ENCODE results near the gene ASB7.

The ASB7 gene

DNA sequence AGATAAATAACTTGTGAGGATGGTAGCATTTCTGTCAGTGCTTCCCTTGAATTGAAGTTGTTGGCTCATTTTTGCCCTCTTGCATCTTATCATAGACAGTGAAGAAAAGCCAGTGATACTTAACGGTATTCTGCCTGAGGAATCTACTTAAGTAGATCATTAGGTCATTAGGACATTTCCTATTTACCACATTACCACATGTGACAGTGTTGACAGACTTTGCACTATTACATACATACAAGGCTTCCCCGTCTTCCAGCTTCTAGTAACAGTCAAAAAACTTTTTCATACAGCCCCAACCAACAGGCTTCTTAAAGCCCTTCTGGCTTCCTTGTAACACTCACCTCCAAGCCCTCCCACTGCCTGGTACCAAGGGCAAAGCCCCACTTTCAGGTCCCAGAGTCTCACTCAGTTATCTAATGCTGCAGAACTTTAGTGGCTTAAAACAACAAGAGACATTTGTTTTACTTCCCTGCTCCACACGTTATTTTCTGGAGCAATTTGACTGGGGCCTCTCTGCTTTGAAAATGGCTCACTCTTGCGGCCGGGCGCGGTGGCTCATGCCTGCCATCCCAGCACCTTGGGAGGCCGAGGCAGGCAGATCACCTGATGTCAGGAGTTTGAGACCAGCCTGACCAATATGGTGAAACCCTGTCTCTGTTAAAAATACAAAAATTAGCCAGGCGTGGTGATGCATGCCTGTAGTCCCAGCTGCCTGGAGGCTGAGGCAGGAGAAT lies 40.0 kb downstream of the ASB7 start:
- H3K27ac ChIP-seq (ENCODE audit: insufficient read depth, low read length, poor library complexity, severe bottlenecking) = no peak overlapping the region

DNA sequence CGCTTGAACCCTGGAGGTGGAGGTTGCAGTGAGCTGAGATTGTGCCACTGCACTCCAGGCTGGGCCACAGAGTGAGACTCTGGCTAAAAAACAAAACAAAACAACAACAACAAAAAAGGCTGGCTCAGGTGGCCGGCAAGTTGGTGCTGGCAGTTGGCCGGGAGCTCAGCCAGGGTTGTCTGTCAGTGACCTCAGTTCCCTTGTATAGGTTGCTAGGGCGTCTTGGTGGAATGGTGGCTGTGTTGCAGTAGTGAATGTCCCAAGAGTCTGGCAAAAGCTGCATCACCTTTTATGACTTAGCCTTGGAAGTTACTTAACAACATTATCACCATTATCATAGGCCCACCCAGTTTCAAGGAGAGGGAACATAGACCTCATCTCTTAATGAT lies 40.6 kb downstream of the ASB7 start:
- no peak for DNase-seq

More for the DNA sequence above, 40.0 kb downstream of the ASB7 start:
- no peak for DNase-seq
- Histone ChIP-seq H3K27me3 (replicated peaks; ENCODE audit: control insufficient read depth, insufficient read depth, low read length, poor library complexity, severe bottlenecking) (no peaks in the 10 kb centered on the region), H3K4me3 (ENCODE audit: insufficient read depth, low read depth, low read length, poor library complexity, severe bottlenecking) (no peak overlapping the region), H3K9me3 (ENCODE audit: control insufficient read depth, low read length) (no peaks in the 10 kb centered on the region), H3K4me1 (ENCODE audit: control insufficient read depth, insufficient read depth, low read length, poor library complexity, severe bottlenecking) (peaks cover 3% of the 10 kb centered on the region), H3K36me3 (ENCODE audit: control insufficient read depth, insufficient read depth, low read length) (no peaks in the 10 kb centered on the region)

DNA sequence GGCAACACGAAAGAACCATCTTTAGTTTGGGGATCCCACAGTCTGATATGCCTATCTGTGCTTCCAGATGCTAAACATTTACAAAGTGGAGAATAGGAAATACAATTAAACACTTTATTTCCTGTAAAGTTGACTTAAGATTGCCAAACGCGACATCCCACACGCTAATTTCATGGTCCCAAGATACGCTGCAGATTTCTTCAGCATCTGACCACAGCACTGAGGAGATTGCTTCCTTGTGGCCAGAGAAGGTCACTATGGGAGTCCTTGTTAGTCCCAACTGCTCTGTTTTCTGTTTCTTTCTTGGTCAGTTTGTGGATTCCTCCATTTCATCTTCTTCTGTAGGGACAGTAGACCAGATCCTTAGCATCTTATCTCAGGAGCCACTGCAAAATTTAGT lies 43.3 kb downstream of the ASB7 start:
- H3K4me3 ChIP-seq (ENCODE audit: insufficient read depth, low read depth, low read length, poor library complexity, severe bottlenecking) = no peak overlapping the region
- no peak overlapping the region for H3K27ac ChIP-seq (ENCODE audit: insufficient read depth, low read length, poor library complexity, severe bottlenecking)
- H3K9me3 ChIP-seq (ENCODE audit: control insufficient read depth, low read length) = no peaks in the 10 kb centered on the region
- H3K4me1 ChIP-seq (ENCODE audit: control insufficient read depth, insufficient read depth, low read length, poor library complexity, severe bottlenecking) = peaks cover 3% of the 10 kb centered on the region
- H3K27me3 ChIP-seq (replicated peaks; ENCODE audit: control insufficient read depth, insufficient read depth, low read length, poor library complexity, severe bottlenecking) = no peaks in the 10 kb centered on the region
- DNase-seq = no peak
- peaks cover 4% of the 10 kb centered on the region for H3K36me3 ChIP-seq (ENCODE audit: control insufficient read depth, insufficient read depth, low read length)

More for the DNA sequence above, 40.6 kb downstream of the ASB7 start:
- peaks cover 3% of the 10 kb centered on the region for H3K4me1 ChIP-seq (ENCODE audit: control insufficient read depth, insufficient read depth, low read length, poor library complexity, severe bottlenecking)
- H3K4me3 ChIP-seq (ENCODE audit: insufficient read depth, low read depth, low read length, poor library complexity, severe bottlenecking) = no peak overlapping the region
- H3K9me3 ChIP-seq (ENCODE audit: control insufficient read depth, low read length) = no peaks in the 10 kb centered on the region
- no peaks in the 10 kb centered on the region for H3K27me3 ChIP-seq (replicated peaks; ENCODE audit: control insufficient read depth, insufficient read depth, low read length, poor library complexity, severe bottlenecking)
- no peaks in the 10 kb centered on the region for H3K36me3 ChIP-seq (ENCODE audit: control insufficient read depth, insufficient read depth, low read length)
- no peak overlapping the region for H3K27ac ChIP-seq (ENCODE audit: insufficient read depth, low read length, poor library complexity, severe bottlenecking)

DNA sequence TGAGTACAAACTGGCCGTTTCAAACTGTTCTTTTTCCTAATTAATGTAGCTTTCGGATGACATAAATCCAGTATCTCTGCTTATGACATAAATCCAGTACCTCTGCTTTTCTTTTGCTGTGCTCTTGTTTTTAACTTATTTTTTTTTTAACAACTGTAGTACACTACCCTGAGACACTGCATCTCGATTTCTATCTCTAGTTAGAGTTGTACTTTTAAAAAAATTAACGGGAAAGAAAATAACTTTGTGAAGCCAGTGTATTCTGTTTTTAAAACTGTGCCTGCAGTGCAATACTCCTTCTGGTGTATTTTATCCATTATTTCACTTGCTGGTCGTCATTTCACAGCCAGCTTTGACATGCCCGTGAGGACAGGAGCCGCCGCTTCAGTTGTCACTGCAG lies 46.6 kb downstream of the ASB7 start:
- Histone ChIP-seq H3K27ac (ENCODE audit: insufficient read depth, low read length, poor library complexity, severe bottlenecking) (no peak overlapping the region), H3K27me3 (replicated peaks; ENCODE audit: control insufficient read depth, insufficient read depth, low read length, poor library complexity, severe bottlenecking) (no peaks in the 10 kb centered on the region), H3K4me3 (ENCODE audit: insufficient read depth, low read depth, low read length, poor library complexity, severe bottlenecking) (no peak overlapping the region), H3K9me3 (ENCODE audit: control insufficient read depth, low read length) (no peaks in the 10 kb centered on the region), H3K4me1 (ENCODE audit: control insufficient read depth, insufficient read depth, low read length, poor library complexity, severe bottlenecking) (no peaks in the 10 kb centered on the region), H3K36me3 (ENCODE audit: control insufficient read depth, insufficient read depth, low read length) (peaks cover 9% of the 10 kb centered on the region)
- DNase-seq = no peak

- H3K27me3 ChIP-seq (replicated peaks; ENCODE audit: control insufficient read depth, insufficient read depth, low read length, poor library complexity, severe bottlenecking) = no peaks in the 10 kb centered on the region
- no peaks in the 10 kb centered on the region for H3K4me1 ChIP-seq (ENCODE audit: control insufficient read depth, insufficient read depth, low read length, poor library complexity, severe bottlenecking)
- H3K36me3 ChIP-seq (ENCODE audit: control insufficient read depth, insufficient read depth, low read length) = peaks cover 9% of the 10 kb centered on the region
- no peak overlapping the region for H3K27ac ChIP-seq (ENCODE audit: insufficient read depth, low read length, poor library complexity, severe bottlenecking)
- DNase-seq = no peak
- no peaks in the 10 kb centered on the region for H3K9me3 ChIP-seq (ENCODE audit: control insufficient read depth, low read length)
- no peak overlapping the region for H3K4me3 ChIP-seq (ENCODE audit: insufficient read depth, low read depth, low read length, poor library complexity, severe bottlenecking)
Observed at GRCh38 chr15:100650685-100651084, 48.3 kb downstream of the ASB7 start.

DNA sequence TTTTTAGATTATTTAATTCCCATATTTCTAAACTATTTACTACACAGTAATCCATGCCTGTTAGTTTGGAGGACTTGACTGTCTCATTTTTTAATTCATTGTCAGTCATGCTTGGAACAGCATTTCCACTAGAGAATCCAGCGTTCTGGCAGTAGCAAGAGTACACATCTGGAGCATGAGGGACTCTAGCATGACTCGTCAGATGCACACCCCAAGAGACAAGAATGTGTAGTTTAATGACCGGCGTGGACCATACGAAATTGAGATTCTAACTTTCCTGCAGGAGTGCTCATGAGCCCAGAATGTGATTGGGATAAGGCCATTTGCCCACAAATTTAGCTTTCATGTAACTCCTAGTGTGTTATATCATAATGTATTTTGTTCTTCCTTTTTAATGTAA lies 48.9 kb downstream of the ASB7 start:
- H3K27ac ChIP-seq (ENCODE audit: insufficient read depth, low read length, poor library complexity, severe bottlenecking) = no peak overlapping the region
- H3K4me1 ChIP-seq (ENCODE audit: control insufficient read depth, insufficient read depth, low read length, poor library complexity, severe bottlenecking) = no peaks in the 10 kb centered on the region
- H3K9me3 ChIP-seq (ENCODE audit: control insufficient read depth, low read length) = no peaks in the 10 kb centered on the region
- H3K27me3 ChIP-seq (replicated peaks; ENCODE audit: control insufficient read depth, insufficient read depth, low read length, poor library complexity, severe bottlenecking) = no peaks in the 10 kb centered on the region
- peaks cover 9% of the 10 kb centered on the region for H3K36me3 ChIP-seq (ENCODE audit: control insufficient read depth, insufficient read depth, low read length)
- no peak for DNase-seq
- no peak overlapping the region for H3K4me3 ChIP-seq (ENCODE audit: insufficient read depth, low read depth, low read length, poor library complexity, severe bottlenecking)

GRCh38 chr15:100652116-100652515 lies 49.7 kb downstream of the ASB7 start:
- Histone ChIP-seq H3K4me3 (ENCODE audit: insufficient read depth, low read depth, low read length, poor library complexity, severe bottlenecking) (no peak overlapping the region), H3K36me3 (ENCODE audit: control insufficient read depth, insufficient read depth, low read length) (peaks cover 9% of the 10 kb centered on the region), H3K27ac (ENCODE audit: insufficient read depth, low read length, poor library complexity, severe bottlenecking) (no peak overlapping the region), H3K27me3 (replicated peaks; ENCODE audit: control insufficient read depth, insufficient read depth, low read length, poor library complexity, severe bottlenecking) (no peaks in the 10 kb centered on the region), H3K4me1 (ENCODE audit: control insufficient read depth, insufficient read depth, low read length, poor library complexity, severe bottlenecking) (no peaks in the 10 kb centered on the region), H3K9me3 (ENCODE audit: control insufficient read depth, low read length) (no peaks in the 10 kb centered on the region)
- DNase-seq = no peak

DNA sequence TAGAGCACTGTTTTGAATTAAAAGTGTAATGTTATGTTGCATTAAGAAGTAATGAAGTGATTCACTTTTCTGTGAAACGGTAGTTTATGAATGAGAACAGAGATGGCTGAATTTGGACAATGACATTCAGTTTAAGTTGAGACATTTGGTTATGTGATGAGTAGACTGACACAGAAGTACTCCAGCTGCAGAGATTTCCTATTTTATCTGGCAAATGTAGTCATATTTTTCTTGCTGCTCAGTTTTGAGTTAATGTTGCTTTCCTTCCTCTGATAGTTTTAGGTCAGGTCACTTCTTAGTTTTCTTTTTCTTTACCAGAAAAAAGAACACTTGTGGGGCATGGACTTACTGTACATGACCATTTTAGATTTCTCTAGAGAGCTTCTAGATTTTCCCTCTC lies 51.2 kb downstream of the ASB7 start:
- no peak overlapping the region for H3K4me3 ChIP-seq (ENCODE audit: insufficient read depth, low read depth, low read length, poor library complexity, severe bottlenecking)
- no peaks in the 10 kb centered on the region for H3K9me3 ChIP-seq (ENCODE audit: control insufficient read depth, low read length)
- no peaks in the 10 kb centered on the region for H3K27me3 ChIP-seq (replicated peaks; ENCODE audit: control insufficient read depth, insufficient read depth, low read length, poor library complexity, severe bottlenecking)
- DNase-seq = no peak
- H3K27ac ChIP-seq (ENCODE audit: insufficient read depth, low read length, poor library complexity, severe bottlenecking) = no peak overlapping the region
- no peaks in the 10 kb centered on the region for H3K4me1 ChIP-seq (ENCODE audit: control insufficient read depth, insufficient read depth, low read length, poor library complexity, severe bottlenecking)
- H3K36me3 ChIP-seq (ENCODE audit: control insufficient read depth, insufficient read depth, low read length) = peaks cover 9% of the 10 kb centered on the region

DNA sequence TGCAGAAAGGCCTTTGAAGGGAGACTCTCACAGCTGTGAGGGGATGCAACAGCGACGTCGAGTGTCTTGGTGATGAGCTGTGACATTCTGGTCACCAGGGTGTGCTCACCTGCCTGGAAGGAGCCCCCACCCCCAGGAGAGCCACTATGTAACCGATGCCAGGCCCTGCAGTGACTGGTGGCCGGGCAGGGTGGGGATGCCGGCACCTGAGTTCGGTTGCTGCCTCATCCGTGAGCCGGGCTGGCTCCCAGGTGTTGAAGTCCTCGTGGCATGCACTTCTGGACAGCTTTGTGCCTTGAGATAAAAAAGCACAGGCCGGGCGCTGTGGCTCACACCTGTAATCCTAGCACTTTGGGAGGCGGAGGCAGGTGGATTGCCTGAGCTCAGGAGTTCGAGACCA lies 56.5 kb downstream of the ASB7 start:
- H3K27ac ChIP-seq (ENCODE audit: insufficient read depth, low read length, poor library complexity, severe bottlenecking) = no peak overlapping the region
- no peak for DNase-seq
- H3K27me3 ChIP-seq (replicated peaks; ENCODE audit: control insufficient read depth, insufficient read depth, low read length, poor library complexity, severe bottlenecking) = no peaks in the 10 kb centered on the region
- no peak overlapping the region for H3K4me3 ChIP-seq (ENCODE audit: insufficient read depth, low read depth, low read length, poor library complexity, severe bottlenecking)
- H3K4me1 ChIP-seq (ENCODE audit: control insufficient read depth, insufficient read depth, low read length, poor library complexity, severe bottlenecking) = no peaks in the 10 kb centered on the region
- no peaks in the 10 kb centered on the region for H3K36me3 ChIP-seq (ENCODE audit: control insufficient read depth, insufficient read depth, low read length)
- no peaks in the 10 kb centered on the region for H3K9me3 ChIP-seq (ENCODE audit: control insufficient read depth, low read length)

DNA sequence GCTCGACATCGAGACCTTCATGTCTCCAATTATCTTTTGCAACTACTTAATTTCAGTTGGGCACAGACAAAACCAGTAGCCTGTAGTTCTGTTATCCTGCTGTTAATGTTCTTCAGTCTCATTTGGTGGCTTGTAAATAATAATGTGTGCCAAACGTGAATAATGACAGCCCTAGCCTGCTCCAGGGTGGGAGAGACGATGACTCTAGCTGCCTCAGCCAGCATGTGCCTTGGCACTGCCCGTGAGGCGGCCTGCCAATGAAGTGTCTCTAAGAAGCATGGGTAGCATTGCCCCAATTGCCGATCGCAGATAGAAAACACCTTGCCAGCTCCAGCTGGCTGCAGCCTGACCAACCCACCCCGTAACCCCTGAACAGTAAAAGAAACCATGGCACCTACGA lies 58.8 kb downstream of the ASB7 start:
- Histone ChIP-seq H3K4me3 (ENCODE audit: insufficient read depth, low read depth, low read length, poor library complexity, severe bottlenecking) (no peak overlapping the region), H3K4me1 (ENCODE audit: control insufficient read depth, insufficient read depth, low read length, poor library complexity, severe bottlenecking) (no peaks in the 10 kb centered on the region), H3K36me3 (ENCODE audit: control insufficient read depth, insufficient read depth, low read length) (no peaks in the 10 kb centered on the region), H3K27me3 (replicated peaks; ENCODE audit: control insufficient read depth, insufficient read depth, low read length, poor library complexity, severe bottlenecking) (no peaks in the 10 kb centered on the region), H3K27ac (ENCODE audit: insufficient read depth, low read length, poor library complexity, severe bottlenecking) (no peak overlapping the region), H3K9me3 (ENCODE audit: control insufficient read depth, low read length) (no peaks in the 10 kb centered on the region)
- no peak for DNase-seq
